D721Med (cell line): ENCODE data around the gene P2RX3.

Experiments
- DNase-seq: peaks from one replicate; pipeline ENCODE4 v3.0.0; 2011; ENCODE audit warnings: low spot score; ENCODE audit not compliant: insufficient read length
- FAIRE-seq: peaks from 2 replicates; lab custom pipeline; 2011; peaks lifted over from hg19 to GRCh38; lab: Jason Lieb, UNC
- CTCF ChIP-seq: IDR thresholded peaks from 2 replicates; pipeline ENCODE4 v1.5.1; 2012; ENCODE audit warnings: mild to moderate bottlenecking, control low read depth; ENCODE audit not compliant: insufficient read depth; ENCODE audit errors: missing control alignments

The P2RX3 gene

GRCh38 chr11:57310630-57311086, 27.5 kb upstream of the P2RX3 start:
- DNase-seq (no peak), FAIRE-seq (no peak)
- TF ChIP-seq CTCF, result no peak

- DNase-seq, result no peak
- no peak for TF ChIP-seq CTCF
- no peak for FAIRE-seq
These were observed 26.8 kb upstream of the P2RX3 start for GRCh38 chr11:57311109-57311936.

- TF ChIP-seq CTCF, result no peak
- DNase-seq (no peak), FAIRE-seq (no peak)
These were observed 25.6 kb upstream of the P2RX3 start for GRCh38 chr11:57312511-57313021.

GRCh38 chr11:57313071-57313787, 24.9 kb upstream of the P2RX3 start:
- DNase-seq (no peak), FAIRE-seq (no peak)
- TF ChIP-seq CTCF, result no peak

- no peak for TF ChIP-seq CTCF
- no peak for FAIRE-seq
- no peak for DNase-seq
These were observed 24.4 kb upstream of the P2RX3 start for GRCh38 chr11:57313788-57314135.

GRCh38 chr11:57314221-57314973, 23.8 kb upstream of the P2RX3 start:
- FAIRE-seq (no peak), DNase-seq (no peak)
- TF ChIP-seq CTCF, result no peak
